Caco-2 (cell line): ENCODE measurements around the gene SLC1A3. TPM values are rescaled to one million over a fixed set of nuclear protein-coding genes. Genes with fewer than 3 reads are reported as not detected.
A peak's percentile ranks its signal among the peaks of the same experiment; 100 is the strongest.

Source experiments
- BruUV-seq: library from RNA; stranded (reverse); fragments of 400-500 nt; replicated peaks from 2 replicates; lab custom pipeline; 2021; lab: Mats Ljungman, UMichigan
- CTCF ChIA-PET: fragments of 300-600 bp; sonication (Branson Sonifier 250); formaldehyde crosslinking; loops from one replicate; lab custom pipeline; 2022; ENCODE audit warnings: antibody characterized with exemption; lab: Charles Lee
- POLR2A ChIA-PET: fragments of 300-600 bp; sonication (Branson Sonifier 250); formaldehyde crosslinking; loops from one replicate; lab custom pipeline; 2022; ENCODE audit warnings: antibody characterized with exemption; lab: Charles Lee
- DNase-seq, 2 experiments: peaks; one replicate each; pipeline versions ENCODE4 v3.0.0 to v3.0.0-alpha.2; 2020 to 2022
- H3K27me3 ChIP-seq: replicated peaks from 2 replicates; pipeline ENCODE4 v1.6.0; 2011; ENCODE audit warnings: low read length; ENCODE audit not compliant: control insufficient read depth, insufficient read depth
- H3K36me3 ChIP-seq: 2 replicates; pipeline ENCODE4 v1.5.1; 2011; ENCODE audit warnings: low read length; ENCODE audit not compliant: control insufficient read depth, insufficient read depth
- H3K4me1 ChIP-seq: fragments of 250-450 bp; sonication (Bioruptor Pico); 2 replicates; pipeline ENCODE4 v1.5.1; 2020; ENCODE audit warnings: mild to moderate bottlenecking
- H3K4me3 ChIP-seq: 2 replicates; pipeline ENCODE4 v1.5.1; 2011; ENCODE audit warnings: low read depth, mild to moderate bottlenecking, control low read depth, low read length
- H3K9me3 ChIP-seq: fragments of 250-450 bp; sonication (Bioruptor Pico); 2 replicates; pipeline ENCODE4 v1.5.1; 2020; ENCODE audit warnings: mild to moderate bottlenecking, moderate library complexity
- H3K27ac Mint-ChIP-seq: one replicate; pipeline ENCODE4 v1.8.0; 2022; ENCODE audit warnings: mixed read lengths; ENCODE audit not compliant: unreplicated experiment
- H3K27me3 Mint-ChIP-seq: one replicate; pipeline ENCODE4 v1.8.0; 2022; ENCODE audit warnings: mixed read lengths; ENCODE audit not compliant: insufficient read depth, unreplicated experiment
- H3K36me3 Mint-ChIP-seq: one replicate; pipeline ENCODE4 v1.8.0; 2022; ENCODE audit warnings: mild to moderate bottlenecking, mixed read lengths; ENCODE audit not compliant: insufficient read depth, unreplicated experiment
- H3K4me1 Mint-ChIP-seq: one replicate; pipeline ENCODE4 v1.8.0; 2022; ENCODE audit warnings: low read depth, mixed read lengths; ENCODE audit not compliant: unreplicated experiment
- H3K4me3 Mint-ChIP-seq: one replicate; pipeline ENCODE4 v1.8.0; 2022; ENCODE audit warnings: mild to moderate bottlenecking, moderate library complexity, mixed read lengths; ENCODE audit not compliant: unreplicated experiment
- H3K9me3 Mint-ChIP-seq: one replicate; pipeline ENCODE4 v1.8.0; 2022; ENCODE audit warnings: mixed read lengths; ENCODE audit not compliant: unreplicated experiment
- CTCF ChIP-seq, 2 experiments: fragments of 200-600 bp in 1 of 2; IDR thresholded peaks; 1 replicate in 1 of 2; 2 replicates in 1 of 2; pipeline versions ENCODE4 v1.5.1 to v1.8.0; 2011 to 2022; ENCODE audit warnings: antibody characterized with exemption in 1 of 2, control low read depth in 1 of 2, inconsistent platforms in 1 of 2, low read depth in 1 of 2, low read length in 1 of 2, mild to moderate bottlenecking in 1 of 2, moderate library complexity in 1 of 2; ENCODE audit not compliant: insufficient read depth in 1 of 2, severe bottlenecking in 1 of 2, unreplicated experiment in 1 of 2
- intact Hi-C: fragments of 100-400 bp; cut with micrococcal nuclease; formaldehyde crosslinking; loops from one replicate; pipeline ENCODE4 v1.10.0; 2022; ENCODE audit not compliant: unreplicated experiment
- total RNA-seq: library from RNA; stranded (reverse); gene quantifications from 2 replicates; pipeline ENCODE4 v1.2.3, GENCODE V29; 2022

Gene SLC1A3
- total RNA-seq, 1 experiment from 2014 or later = 178 TPM

DNA sequence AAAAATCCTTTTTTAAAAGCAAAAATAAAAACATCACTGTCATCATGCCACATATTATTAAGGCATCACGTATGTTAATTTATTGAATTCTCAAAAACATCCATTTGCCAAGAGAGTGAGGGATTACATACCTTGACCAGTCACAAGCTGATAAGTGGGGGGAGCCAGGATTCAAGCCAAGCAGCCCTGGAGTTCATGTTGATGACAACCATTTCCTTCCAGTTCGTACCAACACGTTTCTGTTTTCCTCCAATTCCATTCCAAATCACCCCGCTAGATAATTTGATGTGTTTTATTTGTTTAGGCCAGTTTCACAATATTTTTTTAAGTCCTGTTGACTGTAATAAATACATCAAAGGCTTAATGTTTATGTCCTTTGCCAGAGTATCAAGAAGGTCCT lies 53.0 kb downstream of the SLC1A3 start:
- DNase-seq = no peak
- ChIA-PET POLR2A (no interaction called here), CTCF (no interaction called here)

DNA sequence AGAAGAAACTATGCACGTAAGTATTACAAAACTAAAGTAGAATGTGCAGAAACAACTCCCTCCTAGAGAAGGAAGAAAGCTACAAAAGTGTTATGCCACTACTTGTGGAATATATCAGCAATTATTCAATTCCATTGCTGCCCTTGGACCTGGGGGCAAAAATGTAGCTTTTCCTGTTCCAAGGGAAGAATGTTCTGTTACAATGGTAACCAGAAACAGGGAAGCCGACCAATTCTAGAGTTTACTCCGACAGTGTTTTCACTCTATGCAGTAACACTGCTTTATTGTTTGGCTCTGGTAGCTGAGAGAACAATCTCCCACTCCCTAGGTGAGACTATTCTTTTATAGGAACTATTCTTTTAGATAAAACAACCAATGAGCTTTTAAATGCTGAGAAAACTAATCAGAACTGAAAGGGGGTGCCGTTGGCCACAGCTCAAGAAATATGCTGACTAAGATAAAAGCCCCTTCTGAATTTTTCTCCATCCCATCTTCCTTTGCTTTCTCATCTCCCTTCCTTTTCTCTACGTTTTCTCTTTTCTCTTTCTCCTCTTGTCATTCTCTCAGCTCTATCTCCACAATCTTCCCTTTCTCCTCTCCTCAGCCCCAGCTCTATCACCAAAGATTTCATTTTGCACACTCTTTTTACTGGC lies 54.1 kb downstream of the SLC1A3 start:
- BruUV-seq = no TSS peak
- POLR2A ChIA-PET = interaction anchor here (0.6 kb wide), 1 partner anchor 12 kb away, joined by 3 read pairs; no protein-coding TSS in a partner anchor
- peaks cover 71% of the 10 kb centered on the region for H3K4me1 ChIP-seq

More for the DNA sequence above, 53.0 kb downstream of the SLC1A3 start:
- peaks cover 69% of the 10 kb centered on the region for H3K4me1 ChIP-seq
- Mint-ChIP-seq H3K27ac (peak overlapping the region; percentile 44), H3K9me3 (no peaks in the 10 kb centered on the region), H3K4me3 (no peak overlapping the region), H3K4me1 (peaks cover 39% of the 10 kb centered on the region), H3K27me3 (no peaks in the 10 kb centered on the region), H3K36me3 (peaks cover 73% of the 10 kb centered on the region)
- no peak for TF ChIP-seq CTCF (IDR thresholded peaks at IDR 0.05; ENCODE audit: insufficient read depth in 1 of 2, low read depth in 1 of 2, low read length in 1 of 2, severe bottlenecking in 1 of 2, unreplicated experiment in 1 of 2)
- no peaks in the 10 kb centered on the region for H3K9me3 ChIP-seq
- intact Hi-C loops = no loop called here
- H3K27me3 ChIP-seq = no peaks in the 10 kb centered on the region
- H3K4me3 ChIP-seq = no peak overlapping the region
- no peaks in the 10 kb centered on the region for H3K36me3 ChIP-seq
- no TSS peak for BruUV-seq

More for the DNA sequence above, 54.1 kb downstream of the SLC1A3 start:
- no peaks in the 10 kb centered on the region for H3K36me3 ChIP-seq
- Mint-ChIP-seq H3K27ac (peak overlapping the region; percentile 44), H3K27me3 (no peaks in the 10 kb centered on the region), H3K9me3 (no peaks in the 10 kb centered on the region), H3K4me1 (peaks cover 40% of the 10 kb centered on the region), H3K36me3 (peaks cover 71% of the 10 kb centered on the region), H3K4me3 (peak overlapping the region; percentile 42)
- CTCF ChIA-PET = interaction anchor here (0.5 to 0.9 kb wide), 3 partner anchors 30 to 231 kb away, joined by 3 to 5 read pairs (median 4); partner anchors contain the start of gene NIPBL
- no peaks in the 10 kb centered on the region for H3K27me3 ChIP-seq
- no peak for TF ChIP-seq CTCF (IDR thresholded peaks at IDR 0.05; ENCODE audit: insufficient read depth in 1 of 2, low read depth in 1 of 2, low read length in 1 of 2, severe bottlenecking in 1 of 2, unreplicated experiment in 1 of 2)
- DNase-seq = peak in 1 of 2 experiments; percentile 52
- no peaks in the 10 kb centered on the region for H3K9me3 ChIP-seq
- no peak overlapping the region for H3K4me3 ChIP-seq
- intact Hi-C loops = loop anchor here (1.0 kb wide), 1 partner anchor 8 kb away; no protein-coding TSS in a partner anchor
